ENCODE results near the gene TUBB6.

Gene TUBB6

GRCh38 chr18:12338382-12338781 is 30.3 kb downstream of the TUBB6 start (continued):
- TF ChIP-seq ZNF692 (tag by site-specific recombination; IDR thresholded peaks at IDR 0.05): no peak

GRCh38 chr18:12340945-12341660 is 33.1 kb downstream of the TUBB6 start:
- Histone ChIP-seq H3K4me1 (ENCODE audit: control insufficient read depth, insufficient read depth, low read length) (peaks cover 12% of the 10 kb centered on the region; the same call in 1 of the 2 replicates), H3K9me3 (ENCODE audit: control insufficient read depth, insufficient read depth, low read depth, low read length) (no peaks in the 10 kb centered on the region), H3K4me3 (ENCODE audit: low read depth, low read length) (no peak overlapping the region), H3K27ac (ENCODE audit: extremely low read depth, low read depth, low read length) (no peak overlapping the region), H3K36me3 (ENCODE audit: control insufficient read depth in 2 of 2, insufficient read depth in 1 of 2, low read length in 2 of 2) (peaks cover 30 to 78% of the 10 kb centered on the region in 2 experiments)
- no peak for TF ChIP-seq ZNF518A (tag by site-specific recombination; conservative IDR thresholded peaks at IDR 0.05; ENCODE audit: low read depth)
- POLR2A ChIA-PET: interaction anchor here (0.7 to 0.8 kb wide), 2 partner anchors 31 to 33 kb away, joined by 3 read pairs; no protein-coding TSS in a partner anchor
- CTCF ChIA-PET: interaction anchor here (1.0 kb wide), 1 partner anchor 13 kb away, joined by 3 read pairs; no protein-coding TSS in a partner anchor

- Histone ChIP-seq H3K9me3 (ENCODE audit: control insufficient read depth, insufficient read depth, low read depth, low read length) (no peaks in the 10 kb centered on the region), H3K4me1 (ENCODE audit: control insufficient read depth, insufficient read depth, low read length) (no peaks in the 10 kb centered on the region), H3K36me3 (ENCODE audit: control insufficient read depth in 2 of 2, insufficient read depth in 1 of 2, low read length in 2 of 2) (peaks cover 44 to 76% of the 10 kb centered on the region in 2 experiments), H3K27ac (ENCODE audit: extremely low read depth, low read depth, low read length) (no peak overlapping the region), H3K4me3 (ENCODE audit: low read depth, low read length) (no peak overlapping the region)
- CTCF ChIA-PET: no interaction called here
- TF ChIP-seq TCF7L2 (IDR thresholded peaks at IDR 0.05; ENCODE audit: borderline replicate concordance, low read depth, low read length) (no peak), ZBTB21 (tag by site-specific recombination; IDR thresholded peaks at IDR 0.05) (no peak), KLF10 (tag by site-specific recombination; IDR thresholded peaks at IDR 0.05) (no peak), ZNF404 (tag by site-specific recombination; IDR thresholded peaks at IDR 0.05) (no peak), WT1 (tag by site-specific recombination; IDR thresholded peaks at IDR 0.05) (no peak), GLI4 (tag by site-specific recombination; IDR thresholded peaks at IDR 0.05) (no peak)
- POLR2A ChIA-PET: no interaction called here
Measured at GRCh38 chr18:12342661-12343060, 34.6 kb downstream of the TUBB6 start.

GRCh38 chr18:12345491-12346239 is 37.6 kb downstream of the TUBB6 start:
- POLR2A ChIA-PET: no interaction called here

More at GRCh38 chr18:12345491-12346239, 37.6 kb downstream of the TUBB6 start:
- CTCF ChIA-PET: no interaction called here
- Histone ChIP-seq H3K9me3 (ENCODE audit: control insufficient read depth, insufficient read depth, low read depth, low read length) (no peaks in the 10 kb centered on the region), H3K27ac (ENCODE audit: extremely low read depth, low read depth, low read length) (no peak overlapping the region), H3K36me3 (ENCODE audit: control insufficient read depth in 2 of 2, insufficient read depth in 1 of 2, low read length in 2 of 2) (peaks cover 61 to 86% of the 10 kb centered on the region in 2 experiments), H3K4me1 (ENCODE audit: control insufficient read depth, insufficient read depth, low read length) (no peaks in the 10 kb centered on the region), H3K4me3 (ENCODE audit: low read depth, low read length) (no peak overlapping the region)
- TF ChIP-seq SCRT2 (tag by site-specific recombination; IDR thresholded peaks at IDR 0.05) (0 out of 2 replicates have a peak, but pooled peaks have one; percentile 10), ZNF18 (tag by site-specific recombination; IDR thresholded peaks at IDR 0.05) (no peak)
